CD4-positive, alpha-beta T cell treated with Interleukin-10 for 1 hour (primary cell): ENCODE results near the gene FBXW12.

Source experiments
- DNase-seq: peaks from one replicate; pipeline ENCODE4 v3.0.0-alpha.2; 2020

FBXW12 gene

GRCh38 chr3:48437812-48438211 is 65.8 kb downstream of the FBXW12 start:
- no peak for DNase-seq

- peak; percentile 98 for DNase-seq
These were observed 68.0 kb downstream of the FBXW12 start, which contains the start of the genes CCDC51 and TMA7 for GRCh38 chr3:48439820-48440589. Gene CCDC51 (minus strand): TSS chr3:48440119. CDS start chr3:48435128, 4,991 bp downstream. Gene TMA7 (plus strand): TSS chr3:48440257. CDS start chr3:48440297, 40 bp downstream.

GRCh38 chr3:48440590-48440958 is 68.6 kb downstream of the FBXW12 start:
- DNase-seq = peak; percentile 32

DNA sequence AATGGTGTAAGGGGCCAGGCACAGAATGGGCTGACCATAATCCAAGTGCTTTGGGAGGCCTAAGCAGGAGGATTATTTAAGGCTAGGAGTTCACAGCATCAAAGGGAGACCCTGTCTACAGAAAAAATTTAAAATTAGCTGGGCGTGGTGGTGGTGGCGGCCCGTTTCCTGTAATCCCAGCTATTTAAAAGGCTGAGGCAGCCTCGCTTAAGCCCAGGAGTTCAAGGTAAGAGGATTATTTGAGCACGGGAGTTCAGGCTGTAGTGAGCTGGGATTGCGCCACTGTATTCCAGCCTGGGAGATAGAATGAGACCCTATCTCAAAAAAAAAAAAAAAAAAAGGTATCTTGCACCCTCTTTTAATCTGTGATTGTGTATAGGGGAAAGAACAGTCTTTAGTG is 69.9 kb downstream of the FBXW12 start:
- DNase-seq = no peak
